HUES64 (cell line): ENCODE results near the gene RHBDF1.
"Not testable (repeated sequence)": the region's sequence is repeated elsewhere in the genome, so short reads cannot be mapped to it uniquely, and the experiment has no call there.

ENCODE experiments used
- H3K27ac ChIP-seq: 2 replicates; pipeline ENCODE4 v1.7.0; 2013; ENCODE audit warnings: low read depth, low read length, inconsistent platforms
- H3K27me3 ChIP-seq: 2 replicates; pipeline ENCODE4 v1.6.1; 2013; ENCODE audit warnings: mild to moderate bottlenecking, low read length; ENCODE audit not compliant: insufficient read depth
- H3K36me3 ChIP-seq: 2 replicates; pipeline ENCODE4 v1.6.1; 2013; ENCODE audit warnings: mild to moderate bottlenecking, low read length; ENCODE audit not compliant: insufficient read depth
- H3K4me1 ChIP-seq: 2 replicates; pipeline ENCODE4 v1.6.1; 2013; ENCODE audit warnings: mild to moderate bottlenecking, low read length, moderate library complexity; ENCODE audit not compliant: insufficient read depth
- H3K4me3 ChIP-seq: 2 replicates; pipeline ENCODE4 v1.5.1; 2013; ENCODE audit warnings: mild to moderate bottlenecking, low read length, moderate library complexity
- H3K9ac ChIP-seq: 2 replicates; pipeline ENCODE4 v1.6.1; 2013; ENCODE audit warnings: mild to moderate bottlenecking, low read depth, low read length
- H3K9me3 ChIP-seq: 2 replicates; pipeline ENCODE4 v1.6.1; 2013; ENCODE audit warnings: low read depth, low read length; ENCODE audit not compliant: insufficient read depth
- WGBS: fragments of 150-250, 120-280 bp; methylation state at CpG from one replicate; pipeline ENCODE4 v1.1.7; 2013; ENCODE audit warnings: missing lambda C conversion rate; 5-methylcytosine and 5-hydroxymethylcytosine counted together

RHBDF1 gene

GRCh38 chr16:54237-54581 lies 18.2 kb downstream of the RHBDF1 start:
- no peaks in the 10 kb centered on the region for H3K9me3 ChIP-seq
- H3K4me3 ChIP-seq, result peak overlapping the region; percentile 92
- H3K9ac ChIP-seq, result peak overlapping the region; percentile 85
- H3K4me1 ChIP-seq, result no peaks in the 10 kb centered on the region
- 88% methylated on average over 12 of the region's 12 CpGs for WGBS
- H3K27ac ChIP-seq, result no peak overlapping the region; the same call in 1 of the 2 replicates
- peaks cover 61% of the 10 kb centered on the region for H3K36me3 ChIP-seq
- H3K27me3 ChIP-seq, result no peaks in the 10 kb centered on the region

- no peaks in the 10 kb centered on the region for H3K4me1 ChIP-seq
- H3K36me3 ChIP-seq, result peaks cover 58% of the 10 kb centered on the region
- peak within 1 kb of the TSS; percentile 74 for H3K27ac ChIP-seq
- peak within 1 kb of the TSS; percentile 92 for H3K9ac ChIP-seq
- no peaks in the 10 kb centered on the region for H3K27me3 ChIP-seq
- 54% methylated on average over 91 of the region's 91 CpGs for WGBS
- peak within 1 kb of the TSS; percentile 92 for H3K4me3 ChIP-seq
- H3K9me3 ChIP-seq, result no peaks in the 10 kb centered on the region
Observed at GRCh38 chr16:53346-54236, 18.8 kb downstream of the RHBDF1 start, which contains the start of the genes POLR3K and SNRNP25. TSS of gene POLR3K (minus strand) at chr16:53608. CDS start at chr16:53586, 22 bp downstream. TSS of gene SNRNP25 (plus strand) at chr16:53828. CDS start at chr16:54017, 189 bp downstream.

DNA sequence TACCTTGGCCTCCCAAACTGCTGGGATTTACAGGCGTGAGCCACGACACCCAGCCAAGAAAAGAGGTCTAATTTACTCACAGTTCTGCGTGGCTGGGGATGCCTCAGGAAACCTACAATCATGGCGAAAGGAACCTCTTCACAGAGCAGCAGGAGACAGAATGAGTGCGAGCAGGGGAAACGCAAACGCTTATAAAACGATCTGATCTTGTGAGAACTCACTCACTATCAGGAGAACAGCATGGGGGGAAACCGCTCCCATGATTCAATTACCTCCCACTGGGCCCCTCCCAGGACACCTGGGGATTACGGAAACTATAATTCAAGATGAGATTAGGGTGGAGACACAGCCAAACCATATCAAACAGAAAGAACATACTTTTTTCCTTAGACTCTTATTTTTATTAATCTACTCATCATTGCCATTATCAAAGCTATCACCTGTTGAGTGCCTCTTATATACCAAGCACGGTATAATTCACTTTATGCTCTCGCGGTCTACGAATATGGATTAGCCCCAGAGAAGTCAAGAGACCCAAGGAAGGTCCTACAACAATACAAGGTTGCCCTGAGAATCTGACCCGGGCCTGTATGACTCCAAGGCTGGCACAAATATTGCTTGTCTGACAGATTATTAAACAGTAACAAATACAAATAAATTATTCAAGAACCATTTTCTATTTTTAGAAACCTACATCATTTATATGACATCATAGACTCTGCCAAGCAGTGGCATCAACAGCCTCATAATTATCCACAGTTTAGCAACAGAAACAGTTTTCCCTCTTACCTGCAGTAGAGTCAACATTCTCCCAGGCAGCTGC lies 21.5 kb downstream of the RHBDF1 start:
- peaks cover 51% of the 10 kb centered on the region for H3K36me3 ChIP-seq
- no peaks in the 10 kb centered on the region for H3K9me3 ChIP-seq
- WGBS, result 90% methylated on average over 14 of the region's 15 CpGs
- no peaks in the 10 kb centered on the region for H3K4me1 ChIP-seq
- H3K27me3 ChIP-seq, result no peaks in the 10 kb centered on the region
- H3K4me3 ChIP-seq, result no peak overlapping the region; the same call in 1 of the 2 replicates
- H3K9ac ChIP-seq, result no peak overlapping the region
- no peak overlapping the region for H3K27ac ChIP-seq

- Histone ChIP-seq H3K9ac (no peak overlapping the region), H3K27ac (no peak overlapping the region), H3K9me3 (peaks cover 8% of the 10 kb centered on the region), H3K36me3 (peaks cover 75% of the 10 kb centered on the region), H3K4me3 (no peak overlapping the region), H3K27me3 (no peaks in the 10 kb centered on the region), H3K4me1 (no peaks in the 10 kb centered on the region)
- WGBS, result 93% methylated on average over 7 of the region's 7 CpGs
Observed at GRCh38 chr16:47234-47633, 25.2 kb downstream of the RHBDF1 start.

DNA sequence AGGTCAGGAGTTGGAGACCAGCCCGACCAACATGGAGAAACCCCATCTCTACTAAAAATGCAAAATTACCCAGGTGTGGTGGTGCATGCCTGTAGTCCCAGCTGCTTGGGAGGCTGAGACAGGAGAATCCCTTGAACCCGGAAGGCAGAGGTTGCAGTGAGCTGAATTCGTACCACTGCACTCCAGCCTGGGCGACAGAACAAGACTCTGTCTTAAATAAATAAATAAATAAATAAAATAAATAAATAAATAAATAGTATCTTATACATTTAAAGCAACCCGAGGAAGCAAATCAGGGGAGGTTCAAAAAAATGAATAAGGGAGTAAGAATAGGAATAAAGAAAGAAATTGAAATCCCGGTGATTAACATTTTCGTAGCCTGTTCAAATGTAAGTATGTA lies 25.9 kb downstream of the RHBDF1 start:
- H3K36me3 ChIP-seq, result peaks cover 82% of the 10 kb centered on the region
- not testable (repeated sequence) for H3K4me3 ChIP-seq, H3K9ac ChIP-seq, H3K27ac ChIP-seq, H3K9me3 ChIP-seq, H3K4me1 ChIP-seq, H3K27me3 ChIP-seq
- 90% methylated on average over 5 of the region's 7 CpGs for WGBS

DNA sequence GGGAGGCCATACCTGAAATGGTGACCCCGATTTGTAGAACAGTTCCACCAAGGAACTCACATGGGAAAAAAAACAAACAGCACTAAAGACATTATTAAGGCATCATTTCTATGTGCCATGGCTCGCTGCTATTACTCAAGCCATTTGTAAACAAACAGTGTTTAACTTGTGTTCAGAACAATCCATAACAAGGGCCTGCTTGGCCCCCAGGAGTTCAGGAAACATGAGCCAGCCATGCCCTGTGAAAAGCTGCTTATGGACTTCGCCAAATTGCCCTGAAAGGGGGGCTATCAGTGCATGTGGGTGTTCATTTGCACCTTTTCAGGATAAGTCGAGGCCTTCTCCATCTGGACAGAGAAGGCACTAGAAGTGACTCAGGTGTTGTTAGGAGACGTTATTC lies 27.0 kb downstream of the RHBDF1 start:
- Histone ChIP-seq H3K9me3 (peaks cover 10% of the 10 kb centered on the region), H3K4me3 (no peak overlapping the region), H3K4me1 (no peaks in the 10 kb centered on the region), H3K27ac (no peak overlapping the region), H3K36me3 (peaks cover 79% of the 10 kb centered on the region), H3K27me3 (no peaks in the 10 kb centered on the region), H3K9ac (no peak overlapping the region)
- 92% methylated on average over 5 of the region's 5 CpGs for WGBS

DNA sequence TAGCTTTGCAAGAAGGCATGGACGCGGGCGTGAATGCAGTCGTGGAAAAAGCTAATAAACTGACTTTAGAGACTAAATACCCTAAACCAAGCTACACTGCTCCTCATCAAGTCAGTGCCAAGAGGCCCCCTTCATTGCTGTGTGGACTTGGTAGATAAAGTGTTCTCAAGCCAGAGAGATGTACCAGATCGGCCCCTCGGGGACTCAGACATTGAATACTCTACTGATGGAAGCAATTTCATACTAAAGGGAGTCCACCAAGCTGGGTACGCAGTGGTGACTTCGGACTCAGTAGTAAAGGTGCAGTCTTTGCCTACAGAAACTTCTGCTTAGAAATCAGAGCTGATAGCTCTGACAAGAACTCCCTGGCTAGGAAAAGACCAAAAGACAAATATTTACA lies 27.8 kb downstream of the RHBDF1 start:
- Histone ChIP-seq H3K4me3 (no peak overlapping the region), H3K27me3 (no peaks in the 10 kb centered on the region), H3K4me1 (no peaks in the 10 kb centered on the region), H3K9ac (no peak overlapping the region), H3K9me3 (peaks cover 10% of the 10 kb centered on the region), H3K27ac (no peak overlapping the region), H3K36me3 (peaks cover 77% of the 10 kb centered on the region)
- WGBS, result 97% methylated on average over 8 of the region's 8 CpGs

- H3K27ac ChIP-seq, result no peak overlapping the region
- H3K4me3 ChIP-seq, result no peak overlapping the region
- 86% methylated on average over 4 of the region's 5 CpGs for whole genome bisulfite sequencing
- no peak overlapping the region for H3K9ac ChIP-seq
- H3K27me3 ChIP-seq, result no peaks in the 10 kb centered on the region
- H3K4me1 ChIP-seq, result no peaks in the 10 kb centered on the region
- H3K9me3 ChIP-seq, result peaks cover 10% of the 10 kb centered on the region
- H3K36me3 ChIP-seq, result peaks cover 76% of the 10 kb centered on the region
Observed at GRCh38 chr16:43294-43693, 29.1 kb downstream of the RHBDF1 start.

GRCh38 chr16:42691-43090 lies 29.7 kb downstream of the RHBDF1 start:
- Histone ChIP-seq H3K36me3 (peaks cover 74% of the 10 kb centered on the region), H3K27ac (no peak overlapping the region)
- WGBS, result 97% methylated on average over 4 of the region's 4 CpGs

GRCh38 chr16:42069-42457 lies 30.4 kb downstream of the RHBDF1 start:
- no peaks in the 10 kb centered on the region for H3K27me3 ChIP-seq
- peaks cover 72% of the 10 kb centered on the region for H3K36me3 ChIP-seq
- no peak overlapping the region for H3K27ac ChIP-seq
- peaks cover 10% of the 10 kb centered on the region for H3K9me3 ChIP-seq
- 89% methylated on average over 11 of the region's 11 CpGs for WGBS
- H3K4me1 ChIP-seq, result no peaks in the 10 kb centered on the region
- H3K9ac ChIP-seq, result no peak overlapping the region
- H3K4me3 ChIP-seq, result no peak overlapping the region

More at GRCh38 chr16:42691-43090, 29.7 kb downstream of the RHBDF1 start:
- peaks cover 10% of the 10 kb centered on the region for H3K9me3 ChIP-seq
- H3K9ac ChIP-seq, result no peak overlapping the region
- H3K4me1 ChIP-seq, result no peaks in the 10 kb centered on the region
- H3K4me3 ChIP-seq, result no peak overlapping the region
- no peaks in the 10 kb centered on the region for H3K27me3 ChIP-seq

DNA sequence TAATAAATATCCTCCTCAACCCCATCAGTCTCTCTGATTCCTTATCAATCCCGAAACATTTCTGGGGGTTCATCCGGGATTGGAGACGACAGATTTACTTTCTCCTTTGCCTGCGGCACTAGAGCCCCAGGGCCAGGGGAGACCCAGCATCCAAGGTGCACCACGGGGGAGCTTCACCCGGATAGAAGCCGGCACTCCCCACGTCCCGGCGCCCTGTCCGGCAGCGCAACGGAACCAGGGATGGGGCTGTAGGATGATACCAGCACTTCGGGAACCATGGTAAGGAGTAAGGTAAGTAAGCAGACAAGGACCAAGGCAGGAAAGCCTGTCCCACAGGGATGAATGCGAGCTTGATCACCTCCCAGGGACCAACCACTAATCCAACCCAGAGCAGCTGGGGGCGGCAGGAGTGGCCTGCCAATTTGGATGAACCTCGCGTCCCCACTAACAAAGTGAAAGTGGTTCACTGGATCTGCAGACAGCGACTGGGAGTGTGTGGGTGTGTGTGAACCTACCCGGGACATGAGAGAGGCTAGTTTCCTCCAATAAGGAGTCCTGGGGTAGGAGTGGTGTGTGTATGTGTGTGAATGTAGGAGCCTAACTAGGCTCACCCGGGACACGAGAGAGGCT lies 30.9 kb downstream of the RHBDF1 start:
- H3K9me3 ChIP-seq, result peaks cover 10% of the 10 kb centered on the region
- no peaks in the 10 kb centered on the region for H3K4me1 ChIP-seq
- 96% methylated on average over 22 of the region's 22 CpGs for WGBS
- no peak overlapping the region for H3K4me3 ChIP-seq
- peaks cover 67% of the 10 kb centered on the region for H3K36me3 ChIP-seq
- no peak overlapping the region for H3K9ac ChIP-seq
- no peak overlapping the region for H3K27ac ChIP-seq
- H3K27me3 ChIP-seq, result no peaks in the 10 kb centered on the region
